Astrocyte (in vitro differentiated cells and primary cell): ENCODE results near the gene FTCD. TPM values are rescaled to one million over a fixed set of nuclear protein-coding genes. Genes with fewer than 3 reads are reported as not detected.
A peak's percentile ranks its signal among the peaks of the same experiment; 100 is the strongest.

Experiments
- DNase-seq: peaks from one replicate; pipeline ENCODE4 v3.0.0-alpha.2; 2010; ENCODE audit warnings: low read depth
- FAIRE-seq: peaks from 2 replicates; lab custom pipeline; 2011; peaks lifted over from hg19 to GRCh38; lab: Jason Lieb, UNC
- H2AFZ ChIP-seq: 2 replicates; pipeline ENCODE4 v1.6.0; 2012; ENCODE audit warnings: low read depth, low read length, inconsistent platforms
- H3K27ac ChIP-seq: 2 replicates; pipeline ENCODE4 v1.5.1; 2011; ENCODE audit warnings: low read depth, low read length, inconsistent platforms
- H3K27me3 ChIP-seq: 2 replicates; pipeline ENCODE4 v1.6.0; 2011; ENCODE audit warnings: low read length, inconsistent platforms; ENCODE audit not compliant: insufficient read depth
- H3K36me3 ChIP-seq: 2 replicates; pipeline ENCODE4 v1.5.1; 2011; ENCODE audit warnings: low read length, inconsistent platforms; ENCODE audit not compliant: insufficient read depth
- H3K4me1 ChIP-seq: 2 replicates; pipeline ENCODE4 v1.5.1; 2011; ENCODE audit warnings: low read length, inconsistent platforms; ENCODE audit not compliant: insufficient read depth
- H3K4me2 ChIP-seq: 2 replicates; pipeline ENCODE4 v1.6.0; 2012; ENCODE audit warnings: low read length, inconsistent platforms
- H3K4me3 ChIP-seq: 2 replicates; pipeline ENCODE4 v1.5.1; 2011; ENCODE audit warnings: low read depth, mild to moderate bottlenecking, low read length, inconsistent platforms; ENCODE audit not compliant: insufficient read depth
- H3K79me2 ChIP-seq: 2 replicates; pipeline ENCODE4 v1.6.0; 2012; ENCODE audit warnings: mild to moderate bottlenecking, low read length, inconsistent platforms; ENCODE audit not compliant: insufficient read depth
- H3K9ac ChIP-seq: 2 replicates; pipeline ENCODE4 v1.6.0; 2012; ENCODE audit warnings: mild to moderate bottlenecking, low read length, inconsistent platforms
- H3K9me3 ChIP-seq: 2 replicates; pipeline ENCODE4 v1.5.1; 2012; ENCODE audit warnings: low read depth, mild to moderate bottlenecking, low read length, inconsistent platforms; ENCODE audit not compliant: insufficient read depth
- H4K20me1 ChIP-seq: 2 replicates; pipeline ENCODE4 v1.6.0; 2012; ENCODE audit warnings: low read length, inconsistent platforms; ENCODE audit not compliant: insufficient read depth
- H3K27ac Mint-ChIP-seq: one replicate; pipeline ENCODE4 v1.8.0; 2021; ENCODE audit warnings: mild to moderate bottlenecking, mixed read lengths; ENCODE audit not compliant: unreplicated experiment
- H3K27me3 Mint-ChIP-seq: one replicate; pipeline ENCODE4 v1.8.0; 2021; ENCODE audit warnings: low read depth, mixed read lengths; ENCODE audit not compliant: unreplicated experiment
- H3K36me3 Mint-ChIP-seq: one replicate; pipeline ENCODE4 v1.8.0; 2021; ENCODE audit warnings: low read depth, mixed read lengths; ENCODE audit not compliant: unreplicated experiment
- H3K4me1 Mint-ChIP-seq: one replicate; pipeline ENCODE4 v1.8.0; 2021; ENCODE audit warnings: low read depth, mixed read lengths; ENCODE audit not compliant: unreplicated experiment
- H3K4me3 Mint-ChIP-seq: one replicate; pipeline ENCODE4 v1.8.0; 2021; ENCODE audit warnings: mild to moderate bottlenecking, moderate library complexity, mixed read lengths; ENCODE audit not compliant: unreplicated experiment
- H3K9me3 Mint-ChIP-seq: one replicate; pipeline ENCODE4 v1.8.0; 2021; ENCODE audit warnings: mild to moderate bottlenecking, mixed read lengths; ENCODE audit not compliant: unreplicated experiment
- CTCF ChIP-seq: IDR thresholded peaks from 2 replicates; pipeline ENCODE4 v1.5.1; 2011; ENCODE audit warnings: low read depth, mild to moderate bottlenecking, inconsistent platforms, low read length, moderate library complexity; ENCODE audit not compliant: insufficient read depth
- EZH2 ChIP-seq: IDR thresholded peaks from 2 replicates; pipeline ENCODE4 v1.6.1; 2012; ENCODE audit warnings: mild to moderate bottlenecking, low read length, inconsistent platforms; ENCODE audit not compliant: insufficient read depth
- total RNA-seq: library from RNA; stranded (reverse); gene quantifications from 2 replicates; pipeline ENCODE4 v1.2.1, GENCODE V29; 2021

The FTCD gene
- total RNA-seq, 1 donor from 2014 or later, result 1.9 TPM

GRCh38 chr21:46100906-46101305 lies 54.5 kb downstream of the FTCD start:
- no peak for FAIRE-seq
- peaks cover 89% of the 10 kb centered on the region for H3K79me2 ChIP-seq

GRCh38 chr21:46100426-46100825 lies 55.0 kb downstream of the FTCD start:
- H4K20me1 ChIP-seq, result peaks cover 62% of the 10 kb centered on the region
- H3K27ac ChIP-seq, result peak overlapping the region; percentile 22
- Mint-ChIP-seq H3K27me3 (peaks cover 5% of the 10 kb centered on the region), H3K36me3 (peaks cover 13% of the 10 kb centered on the region), H3K4me3 (peak overlapping the region; percentile 66), H3K9me3 (peaks cover 3% of the 10 kb centered on the region), H3K4me1 (peaks cover 2% of the 10 kb centered on the region), H3K27ac (no peak overlapping the region)
- peak; percentile 90 for FAIRE-seq
- TF ChIP-seq CTCF (no peak), EZH2 (no peak)
- peaks cover 14% of the 10 kb centered on the region for H3K36me3 ChIP-seq
- peaks cover 84% of the 10 kb centered on the region for H3K79me2 ChIP-seq
- no peaks in the 10 kb centered on the region for H3K27me3 ChIP-seq
- DNase-seq, result peak; percentile 69
- peak overlapping the region; percentile 87 for H3K4me2 ChIP-seq
- no peak overlapping the region for H2AFZ ChIP-seq
- peaks cover 13% of the 10 kb centered on the region for H3K4me1 ChIP-seq
- no peaks in the 10 kb centered on the region for H3K9me3 ChIP-seq
- no peak overlapping the region for H3K9ac ChIP-seq
- peak overlapping the region; percentile 76 for H3K4me3 ChIP-seq

More at GRCh38 chr21:46100906-46101305, 54.5 kb downstream of the FTCD start:
- Mint-ChIP-seq H3K4me3 (no peak overlapping the region), H3K36me3 (peaks cover 13% of the 10 kb centered on the region), H3K27ac (no peak overlapping the region), H3K9me3 (peaks cover 3% of the 10 kb centered on the region), H3K4me1 (peaks cover 2% of the 10 kb centered on the region), H3K27me3 (peaks cover 5% of the 10 kb centered on the region)
- H3K4me2 ChIP-seq, result peak overlapping the region; percentile 87
- TF ChIP-seq EZH2 (no peak), CTCF (no peak)
- no peaks in the 10 kb centered on the region for H3K27me3 ChIP-seq
- no peak for DNase-seq
- H3K9me3 ChIP-seq, result no peaks in the 10 kb centered on the region
- H3K9ac ChIP-seq, result no peak overlapping the region
- H4K20me1 ChIP-seq, result peaks cover 67% of the 10 kb centered on the region
- H3K36me3 ChIP-seq, result peaks cover 14% of the 10 kb centered on the region
- H2AFZ ChIP-seq, result no peak overlapping the region
- H3K27ac ChIP-seq, result no peak overlapping the region
- H3K4me1 ChIP-seq, result peaks cover 13% of the 10 kb centered on the region
- H3K4me3 ChIP-seq, result peak overlapping the region; percentile 76

- H3K36me3 Mint-ChIP-seq, result peaks cover 13% of the 10 kb centered on the region
- peaks cover 59% of the 10 kb centered on the region for H4K20me1 ChIP-seq
Measured at GRCh38 chr21:46100020-46100419, 55.4 kb downstream of the FTCD start.

More at GRCh38 chr21:46100020-46100419, 55.4 kb downstream of the FTCD start:
- Histone ChIP-seq H3K4me3 (peak overlapping the region; percentile 76), H3K79me2 (peaks cover 80% of the 10 kb centered on the region), H2AFZ (no peak overlapping the region), H3K4me2 (peak overlapping the region; percentile 87), H3K27me3 (no peaks in the 10 kb centered on the region), H3K36me3 (peaks cover 14% of the 10 kb centered on the region), H3K27ac (no peak overlapping the region), H3K9me3 (no peaks in the 10 kb centered on the region), H3K4me1 (peaks cover 13% of the 10 kb centered on the region), H3K9ac (peak overlapping the region; percentile 85)
- TF ChIP-seq CTCF (no peak), EZH2 (no peak)
- no peak for FAIRE-seq
- DNase-seq, result no peak
- peak overlapping the region; percentile 66 for H3K4me3 Mint-ChIP-seq
- H3K27me3 Mint-ChIP-seq, result peaks cover 5% of the 10 kb centered on the region
- peaks cover 3% of the 10 kb centered on the region for H3K9me3 Mint-ChIP-seq
- H3K27ac Mint-ChIP-seq, result no peak overlapping the region
- peaks cover 2% of the 10 kb centered on the region for H3K4me1 Mint-ChIP-seq
